ENCODE data around the gene CAMK2D. TPM values are rescaled to one million over a fixed set of nuclear protein-coding genes. Genes with fewer than 3 reads are reported as not detected.

The CAMK2D gene
- total RNA-seq, 1 experiment from 2014 or later, result 9.0 TPM

DNA sequence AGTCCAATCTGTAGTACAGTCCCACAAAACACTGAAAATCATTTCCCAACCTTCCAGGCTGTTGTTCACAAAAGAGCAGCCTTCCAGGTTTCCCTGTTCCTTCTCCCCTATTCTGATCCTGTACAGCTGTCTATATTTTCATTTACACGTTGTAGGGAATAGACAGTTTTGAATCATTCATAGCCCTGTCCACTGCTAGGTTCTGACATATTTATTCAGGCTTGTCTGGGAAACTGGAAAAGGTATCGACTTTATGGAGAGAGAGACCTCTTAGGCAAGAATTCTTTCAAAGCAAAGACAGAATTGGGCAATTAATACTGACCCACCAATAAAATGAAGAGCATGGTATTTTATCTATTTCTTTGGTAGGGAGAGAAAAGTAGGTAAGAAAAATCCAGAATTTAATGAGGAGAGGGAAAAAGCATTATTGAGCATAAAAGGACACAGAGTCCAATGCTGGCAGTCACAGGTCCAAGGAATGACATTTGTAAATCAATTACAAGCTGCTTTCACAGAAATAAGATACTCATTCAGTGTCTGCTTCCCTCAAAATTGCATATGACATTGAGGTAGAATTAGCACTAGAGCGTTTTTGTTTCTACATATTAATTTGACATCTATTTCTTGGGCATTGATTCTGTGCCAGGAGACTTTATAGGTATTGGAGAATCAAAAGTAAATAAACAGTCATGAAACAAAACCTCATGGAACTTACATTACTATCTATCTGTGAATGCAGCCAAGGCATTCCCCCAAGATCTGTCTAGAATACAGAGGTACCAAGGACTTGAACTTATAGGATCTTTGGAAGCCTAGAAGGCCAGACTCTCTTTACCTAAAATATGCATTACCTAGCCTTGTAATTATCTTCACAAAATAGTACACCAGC, 127.2 kb downstream of the CAMK2D start:
- no peak overlapping the region for H3K4me2 ChIP-seq (ENCODE audit: insufficient read depth, insufficient read length, low read length)
- H4K5ac ChIP-seq (ENCODE audit: insufficient read length, low read depth, low read length), result no peak overlapping the region
- Mint-ChIP-seq H3K4me1 (peaks cover 8 to 17% of the 10 kb centered on the region in 2 experiments), H3K9me3 (no peaks in the 10 kb centered on the region), H3K36me3 (ENCODE audit: insufficient read depth in 1 of 3, low read depth in 3 of 3) (no peaks in the 10 kb centered on the region), H3K27me3 (ENCODE audit: low read depth) (no peaks in the 10 kb centered on the region), H3K27ac (no peak overlapping the region), H3K4me3 (no peak overlapping the region)
- no peaks in the 10 kb centered on the region for H3K79me2 ChIP-seq (ENCODE audit: insufficient read depth, low read length)
- no peak overlapping the region for H3K23ac ChIP-seq (ENCODE audit: insufficient read length, low read depth, low read length)
- no CpG with 5 or more reads among the region's 3 CpGs for WGBS (ENCODE audit: extremely low coverage, insufficient read length, low lambda C conversion rate)
- H2BK12ac ChIP-seq (ENCODE audit: insufficient read length, low read depth, low read length), result no peak overlapping the region
- H3K23me2 ChIP-seq (ENCODE audit: insufficient read length, low read depth, low read length, poor library complexity, severe bottlenecking), result no peaks in the 10 kb centered on the region
- no peaks in the 10 kb centered on the region for H3K27me3 ChIP-seq (ENCODE audit: insufficient read depth, low read length)
- no peak overlapping the region for H3K9ac ChIP-seq (ENCODE audit: extremely low read depth, insufficient read length, low read length)
- no peak for DNase-seq
- no peak overlapping the region for H2BK20ac ChIP-seq (ENCODE audit: low read depth, low read length, poor library complexity, severe bottlenecking)
- no peak overlapping the region for H3K18ac ChIP-seq (ENCODE audit: insufficient read length, low read depth, low read length)
- H4K8ac ChIP-seq (replicated peaks; ENCODE audit: insufficient read length, low read depth, low read length), result no peak overlapping the region
- H3K27ac ChIP-seq (ENCODE audit: insufficient read length, low read depth, low read length), result no peak overlapping the region
- H3K79me1 ChIP-seq (ENCODE audit: insufficient read depth, low read depth, low read length, poor library complexity, severe bottlenecking), result no peaks in the 10 kb centered on the region
- no peak overlapping the region for H2BK120ac ChIP-seq (ENCODE audit: low read depth, low read length, poor library complexity, severe bottlenecking)
- H2BK5ac ChIP-seq (ENCODE audit: insufficient read length, low read length), result no peak overlapping the region
- no peak overlapping the region for H3T11ph ChIP-seq (ENCODE audit: low read length)
- no peak overlapping the region for H3K4ac ChIP-seq (ENCODE audit: low read depth, low read length)
- no peak overlapping the region for H2BK15ac ChIP-seq (ENCODE audit: low read depth, low read length)
- H2AK5ac ChIP-seq (ENCODE audit: insufficient read length, low read length), result no peak overlapping the region
- no peak overlapping the region for H3K14ac ChIP-seq (ENCODE audit: insufficient read depth, low read length)
- H3K4me1 ChIP-seq (ENCODE audit: insufficient read depth, low read length), result no peaks in the 10 kb centered on the region
- TF ChIP-seq, protein P1, sequence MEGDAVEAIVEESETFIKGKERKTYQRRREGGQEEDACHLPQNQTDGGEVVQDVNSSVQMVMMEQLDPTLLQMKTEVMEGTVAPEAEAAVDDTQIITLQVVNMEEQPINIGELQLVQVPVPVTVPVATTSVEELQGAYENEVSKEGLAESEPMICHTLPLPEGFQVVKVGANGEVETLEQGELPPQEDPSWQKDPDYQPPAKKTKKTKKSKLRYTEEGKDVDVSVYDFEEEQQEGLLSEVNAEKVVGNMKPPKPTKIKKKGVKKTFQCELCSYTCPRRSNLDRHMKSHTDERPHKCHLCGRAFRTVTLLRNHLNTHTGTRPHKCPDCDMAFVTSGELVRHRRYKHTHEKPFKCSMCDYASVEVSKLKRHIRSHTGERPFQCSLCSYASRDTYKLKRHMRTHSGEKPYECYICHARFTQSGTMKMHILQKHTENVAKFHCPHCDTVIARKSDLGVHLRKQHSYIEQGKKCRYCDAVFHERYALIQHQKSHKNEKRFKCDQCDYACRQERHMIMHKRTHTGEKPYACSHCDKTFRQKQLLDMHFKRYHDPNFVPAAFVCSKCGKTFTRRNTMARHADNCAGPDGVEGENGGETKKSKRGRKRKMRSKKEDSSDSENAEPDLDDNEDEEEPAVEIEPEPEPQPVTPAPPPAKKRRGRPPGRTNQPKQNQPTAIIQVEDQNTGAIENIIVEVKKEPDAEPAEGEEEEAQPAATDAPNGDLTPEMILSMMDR (conservative IDR thresholded peaks at IDR 0.05), result no peak
- H4K20me1 ChIP-seq (ENCODE audit: control insufficient read depth, insufficient read depth, insufficient read length), result no peaks in the 10 kb centered on the region
- H3K9me3 ChIP-seq (ENCODE audit: control insufficient read depth, low read depth, low read length), result no peaks in the 10 kb centered on the region
- no peak overlapping the region for H3K56ac ChIP-seq (ENCODE audit: insufficient read length, low read depth, low read length)
- no peak overlapping the region for H2AFZ ChIP-seq (ENCODE audit: low read length)
- H4K91ac ChIP-seq (ENCODE audit: insufficient read length, low read depth, low read length), result no peak overlapping the region
